ENCODE measurements around the gene SH3BP5. TPM values are rescaled to one million over a fixed set of nuclear protein-coding genes. Genes with fewer than 3 reads are reported as not detected.
A peak's percentile ranks its signal among the peaks of the same experiment; 100 is the strongest.

The SH3BP5 gene
- total and polyA plus RNA-seq, 4 donors, result 50.3 to 76.6 (median 67.3) TPM

DNA sequence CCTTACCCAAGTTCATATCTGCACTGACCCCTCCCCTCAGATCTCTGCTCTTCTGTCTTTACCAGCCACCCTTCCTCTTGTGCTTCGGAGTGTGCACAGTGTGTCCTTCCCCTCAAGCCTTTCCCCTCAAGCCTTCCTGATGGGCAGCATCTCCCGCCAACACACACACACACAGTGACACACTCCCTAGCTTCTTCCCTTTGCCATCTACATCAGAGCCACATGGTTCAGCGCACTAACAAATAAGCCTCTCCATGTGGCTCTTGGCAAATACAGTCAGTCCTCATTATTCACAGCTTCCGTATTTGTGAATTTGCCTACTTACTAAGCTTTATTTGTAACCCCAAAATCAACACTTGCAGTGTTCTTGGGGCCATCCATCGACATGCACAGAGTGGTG lies 37.5 kb downstream of the SH3BP5 start:
- WGBS, 2 donors, result 46 to 60% methylated on average over 5 of the region's 5 CpGs
- no peaks in the 10 kb centered on the region for H3K9me3 ChIP-seq (ENCODE audit: control insufficient read depth in 4 of 4, insufficient read depth in 3 of 4, low read length in 3 of 4)
- H3K4me1 ChIP-seq (ENCODE audit: control insufficient read depth in 5 of 5, insufficient read depth in 5 of 5, low read length in 5 of 5), result peaks cover 0 to 28% (median 3%) of the 10 kb centered on the region in 5 donors
- no peaks in the 10 kb centered on the region for H3K27me3 ChIP-seq (ENCODE audit: control insufficient read depth in 3 of 3, insufficient read depth in 3 of 3, low read length in 2 of 3)
- TF ChIP-seq, protein P1, sequence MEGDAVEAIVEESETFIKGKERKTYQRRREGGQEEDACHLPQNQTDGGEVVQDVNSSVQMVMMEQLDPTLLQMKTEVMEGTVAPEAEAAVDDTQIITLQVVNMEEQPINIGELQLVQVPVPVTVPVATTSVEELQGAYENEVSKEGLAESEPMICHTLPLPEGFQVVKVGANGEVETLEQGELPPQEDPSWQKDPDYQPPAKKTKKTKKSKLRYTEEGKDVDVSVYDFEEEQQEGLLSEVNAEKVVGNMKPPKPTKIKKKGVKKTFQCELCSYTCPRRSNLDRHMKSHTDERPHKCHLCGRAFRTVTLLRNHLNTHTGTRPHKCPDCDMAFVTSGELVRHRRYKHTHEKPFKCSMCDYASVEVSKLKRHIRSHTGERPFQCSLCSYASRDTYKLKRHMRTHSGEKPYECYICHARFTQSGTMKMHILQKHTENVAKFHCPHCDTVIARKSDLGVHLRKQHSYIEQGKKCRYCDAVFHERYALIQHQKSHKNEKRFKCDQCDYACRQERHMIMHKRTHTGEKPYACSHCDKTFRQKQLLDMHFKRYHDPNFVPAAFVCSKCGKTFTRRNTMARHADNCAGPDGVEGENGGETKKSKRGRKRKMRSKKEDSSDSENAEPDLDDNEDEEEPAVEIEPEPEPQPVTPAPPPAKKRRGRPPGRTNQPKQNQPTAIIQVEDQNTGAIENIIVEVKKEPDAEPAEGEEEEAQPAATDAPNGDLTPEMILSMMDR (IDR thresholded peaks at IDR 0.05; ENCODE audit: control extremely low read depth, extremely low read depth), result no peak
- H3K36me3 ChIP-seq (ENCODE audit: control insufficient read depth in 4 of 4, insufficient read depth in 4 of 4, low read length in 4 of 4), result peaks cover 0 to 5% (median 0%) of the 10 kb centered on the region in 4 donors
- ATAC-seq (ENCODE audit: insufficient read depth, low FRiP score), result peak; percentile 29
- no peak overlapping the region for H3K9ac ChIP-seq (ENCODE audit: insufficient read depth in 1 of 2, low read length in 2 of 2)
- H3K4me3 ChIP-seq, result no peak overlapping the region
- peak overlapping the region; percentile 48 to 77 for H3K27ac ChIP-seq (ENCODE audit: low read depth in 1 of 2, low read length in 1 of 2)
- DNase-seq, result no peak

DNA sequence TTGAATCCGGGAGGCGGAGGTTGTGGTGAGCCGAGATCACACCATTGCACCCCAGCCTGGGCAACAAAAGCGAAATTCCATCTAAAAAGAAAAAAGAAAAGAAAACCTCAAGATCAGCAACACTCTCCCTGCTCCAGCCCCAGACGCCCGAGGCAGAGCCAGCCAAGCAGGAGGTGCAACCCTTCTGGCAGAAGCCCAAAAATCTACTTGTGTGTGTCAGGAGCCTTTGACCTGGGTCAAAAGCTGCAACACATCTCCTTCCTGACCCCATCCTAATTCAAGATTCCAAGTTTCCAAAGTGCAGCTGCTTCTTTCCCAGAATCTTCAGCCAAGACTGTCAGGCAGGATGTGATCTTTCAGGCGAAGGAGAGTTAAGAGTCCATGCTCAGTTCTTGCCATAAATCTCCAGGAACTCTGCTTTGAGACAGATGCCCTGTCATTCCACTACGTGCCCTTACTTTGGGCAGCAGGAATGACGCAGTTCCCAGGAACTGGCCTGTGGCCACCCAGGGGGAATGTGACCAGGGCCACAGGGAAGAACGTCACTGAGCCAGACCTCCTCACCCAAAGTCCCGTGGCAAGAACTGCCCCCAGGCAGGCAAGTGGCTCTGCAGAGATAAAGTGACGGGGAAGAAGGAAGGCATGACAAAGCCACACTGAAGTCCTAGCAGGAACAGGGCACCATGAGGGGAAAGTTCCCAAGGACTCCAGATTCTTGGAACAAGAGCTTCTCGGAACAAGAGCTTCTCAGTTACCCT lies 39.4 kb downstream of the SH3BP5 start:
- Histone ChIP-seq H3K27me3 (ENCODE audit: control insufficient read depth in 3 of 3, insufficient read depth in 3 of 3, low read length in 2 of 3) (no peaks in the 10 kb centered on the region), H3K4me1 (ENCODE audit: control insufficient read depth in 5 of 5, insufficient read depth in 5 of 5, low read length in 5 of 5) (peaks cover 0 to 30% (median 3%) of the 10 kb centered on the region in 5 donors), H3K9ac (ENCODE audit: insufficient read depth in 1 of 2, low read length in 2 of 2) (no peak overlapping the region), H3K36me3 (ENCODE audit: control insufficient read depth in 4 of 4, insufficient read depth in 4 of 4, low read length in 4 of 4) (peaks cover 0 to 3% (median 0%) of the 10 kb centered on the region in 4 donors), H3K27ac (ENCODE audit: low read depth in 1 of 2, low read length in 1 of 2) (peak overlapping the region in 1 of 2 donors; percentile 48), H3K4me3 (no peak overlapping the region), H3K9me3 (ENCODE audit: control insufficient read depth in 4 of 4, insufficient read depth in 3 of 4, low read length in 3 of 4) (no peaks in the 10 kb centered on the region)
- 38 to 40% methylated on average over 13 of the region's 13 CpGs for WGBS, 2 donors
- ATAC-seq (ENCODE audit: insufficient read depth, low FRiP score) (no peak), DNase-seq (peak in 1 of 3 donors; percentile 50)
- TF ChIP-seq, protein P1 (IDR thresholded peaks at IDR 0.05; ENCODE audit: control extremely low read depth, extremely low read depth), result no peak

DNA sequence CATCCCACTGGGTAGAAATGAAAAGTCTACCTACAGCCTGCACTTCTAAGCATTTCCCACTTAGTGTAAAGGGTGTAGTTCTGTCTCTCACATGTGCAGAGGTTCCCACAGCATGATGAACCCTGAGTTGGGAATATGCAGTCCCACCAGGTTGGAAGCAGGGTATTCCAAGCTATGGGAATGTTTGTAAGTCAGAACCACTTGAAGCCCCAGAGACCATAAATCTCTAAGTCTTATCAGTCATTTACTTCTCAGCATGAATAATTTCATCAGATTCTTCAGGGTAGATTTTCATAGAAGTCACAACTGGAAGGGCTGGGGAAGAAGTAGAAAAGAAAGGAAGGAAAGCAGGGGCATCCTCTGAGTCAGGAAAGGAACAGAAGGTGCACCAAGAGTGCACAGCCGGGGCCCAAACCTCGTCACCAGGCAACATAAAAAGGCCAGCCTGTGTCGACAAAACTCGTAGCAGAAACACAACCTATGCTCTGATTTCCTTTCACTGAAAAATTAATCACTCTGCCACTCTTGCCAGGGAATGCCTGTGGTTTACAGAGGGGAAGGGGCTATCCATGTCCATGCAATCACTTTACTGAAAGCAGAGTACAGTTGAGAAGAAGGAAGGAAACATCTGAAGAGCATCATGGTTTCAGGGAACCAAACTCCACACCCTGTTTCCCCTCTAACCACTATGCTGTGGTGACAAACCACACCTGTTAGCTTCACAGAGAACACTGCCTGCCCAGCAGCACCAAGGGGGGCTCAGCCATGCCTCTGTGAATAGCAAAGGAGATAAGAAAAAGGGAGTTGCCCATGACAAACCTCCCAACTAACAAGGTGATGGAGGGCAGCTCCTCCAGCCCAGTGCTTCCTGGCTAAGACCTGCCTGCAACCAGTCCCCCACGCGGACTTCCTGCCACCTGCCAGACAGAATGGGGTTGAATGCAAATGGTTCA lies 40.5 kb downstream of the SH3BP5 start:
- Histone ChIP-seq H3K4me3 (no peak overlapping the region), H3K27ac (ENCODE audit: low read depth in 1 of 2, low read length in 1 of 2) (peak overlapping the region in 1 of 2 donors; percentile 61), H3K27me3 (ENCODE audit: control insufficient read depth in 3 of 3, insufficient read depth in 3 of 3, low read length in 2 of 3) (no peaks in the 10 kb centered on the region), H3K4me1 (ENCODE audit: control insufficient read depth in 5 of 5, insufficient read depth in 5 of 5, low read length in 5 of 5) (peaks cover 0 to 29% (median 3%) of the 10 kb centered on the region in 5 donors), H3K9ac (ENCODE audit: insufficient read depth in 1 of 2, low read length in 2 of 2) (no peak overlapping the region), H3K36me3 (ENCODE audit: control insufficient read depth in 4 of 4, insufficient read depth in 4 of 4, low read length in 4 of 4) (peaks cover 0 to 3% (median 0%) of the 10 kb centered on the region in 4 donors), H3K9me3 (ENCODE audit: control insufficient read depth in 4 of 4, insufficient read depth in 3 of 4, low read length in 3 of 4) (no peaks in the 10 kb centered on the region)
- DNase-seq (no peak), ATAC-seq (ENCODE audit: insufficient read depth, low FRiP score) (no peak)
- TF ChIP-seq, protein P1 (IDR thresholded peaks at IDR 0.05; ENCODE audit: control extremely low read depth, extremely low read depth), result no peak
- 15 to 41% methylated on average over 6 of the region's 6 CpGs for WGBS, 2 donors
